Ovary (tissue), 9 donors: ENCODE data around the gene PDCD5. TPM values are rescaled to one million over a fixed set of nuclear protein-coding genes. Genes with fewer than 3 reads are reported as not detected.
"Not testable (repeated sequence)": the region's sequence is repeated elsewhere in the genome, so short reads cannot be mapped to it uniquely, and the experiment has no call there.

Experiments used
- DNase-seq, 5 donors: peaks; one replicate each; pipeline ENCODE4 v3.0.0-alpha.2; 2019 to 2020
- H3K27ac ChIP-seq, 2 donors: fragments of 200-600 bp; one replicate each; pipeline versions ENCODE4 v1.5.1 to v1.8.0; 2019 to 2022
- H3K27me3 ChIP-seq: fragments of 200-600 bp; one replicate; pipeline ENCODE4 v1.8.0; 2022
- H3K36me3 ChIP-seq: fragments of 200-600 bp; sonication (generic); one replicate; pipeline ENCODE4 v1.5.1; 2019
- H3K4me1 ChIP-seq: one replicate; pipeline ENCODE4 v1.8.1; 2013; ENCODE audit warnings: mild to moderate bottlenecking, moderate library complexity; ENCODE audit not compliant: insufficient read depth
- H3K4me3 ChIP-seq: fragments of 200-600 bp; sonication (generic); one replicate; pipeline ENCODE4 v1.5.1; 2017
- H3K9me3 ChIP-seq, 2 donors: fragments of 200-600 bp in 1 of 2; sonication (generic) in 1 of 2; one replicate each; pipeline versions ENCODE4 v1.5.1 to v1.8.1; 2013 to 2019; ENCODE audit warnings: mild to moderate bottlenecking in 1 of 2, moderate library complexity in 1 of 2
- EP300 ChIP-seq: sonication (generic); formaldehyde crosslinking; IDR thresholded peaks from one replicate; pipeline ENCODE4 v1.6.1; 2017; ENCODE audit warnings: antibody characterized with exemption
- POLR2A ChIP-seq: fragments of 450-650 bp; IDR thresholded peaks from one replicate; pipeline ENCODE4 v1.6.1; 2017; ENCODE audit warnings: antibody characterized with exemption, mild to moderate bottlenecking, moderate library complexity
- WGBS, 3 donors: extraction: QIAGEN DNeasy Blood & Tissue Kit in 1 of 3; methylation state at CpG; one replicate each; pipeline versions ENCODE4 v1.1.5 to v1.1.7; 2013 to 2017; 5-methylcytosine and 5-hydroxymethylcytosine counted together
- intact Hi-C, 4 donors: fragments of 100-400 bp; cut with DNase I; formaldehyde crosslinking; loops; one replicate each; pipeline versions ENCODE4 v1.11.0 to v1.15.1; 2022 to 2023
- polyA plus RNA-seq, 2 donors: library from polyadenylated mRNA; stranded (reverse); fragments of 200-250 nt in 1 of 2; fragments of 350-450 nt in 1 of 2; fragmentation: Illumina TruSeq in 1 of 2; extraction: RNeasy Lipid Tissue Mini Kit (QIAGEN cat#74804) in 1 of 2; gene quantifications; one replicate each; pipeline ENCODE4 v1.2.3, GENCODE V29; 2013 to 2014
- total RNA-seq, 7 donors: library from RNA; depleted of rRNA in 2 of 7; stranded (reverse); fragments of >200 nt in 2 of 7; fragmentation: NEBNext Ultra II Directional in 3 of 7; extraction: Animal tissue kit (Norgen Biotek cat#: 25700) in 3 of 7; gene quantifications; one replicate each; pipeline versions ENCODE4 v1.1.0 to v1.2.4, GENCODE V29; 2016 to 2023
- TF ChIP-seq, protein P1 (sequence below), 3 donors: fragments of 450-650 bp in 2 of 3; fragments of 200-600 bp in 1 of 3; IDR thresholded peaks; one replicate each; pipeline versions ENCODE4 v1.5.1 to v1.8.0; 2016 to 2022; ENCODE audit warnings: antibody characterized with exemption in 3 of 3, mild to moderate bottlenecking in 1 of 3
- donor health status: DM: no; HTN: no; CAD: no; lungs with moderate emphysema.
- donor health status: DM: no; HTN: no; CAD: no.
- donor health status: Bipolar disorder and iron deficiency.
- donor health status: DM: yes; HTN: yes; CAD: no.
- donor health status: DM: no; HTN: no; CAD: no.
- donor health status: DM: yes; HTN: yes; CAD: no.

Gene PDCD5
- total and polyA plus RNA-seq, 9 donors, result 53.2 to 122 (median 67.1) TPM

DNA sequence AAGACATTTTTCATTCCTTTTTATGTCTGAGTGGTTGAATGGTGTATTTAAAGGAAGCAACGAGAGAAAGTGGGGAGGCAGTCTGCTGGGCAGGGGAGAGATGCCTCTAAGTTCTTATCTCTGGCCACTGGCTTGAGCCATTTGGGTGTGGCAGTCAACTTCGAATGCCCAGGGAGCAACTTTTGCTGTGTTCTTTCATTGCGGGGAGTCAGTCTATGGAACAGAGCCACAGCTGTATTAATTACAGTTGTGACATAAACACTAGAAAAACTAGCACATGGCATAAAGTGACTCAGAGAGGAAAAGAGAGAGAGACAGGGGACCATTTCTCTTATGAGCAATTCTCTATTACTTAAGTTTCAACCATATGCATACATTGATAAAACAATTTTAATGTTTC lies 40.4 kb upstream of the PDCD5 start:
- Histone ChIP-seq H3K27me3 (no peaks in the 10 kb centered on the region), H3K36me3 (no peaks in the 10 kb centered on the region), H3K4me1 (no peaks in the 10 kb centered on the region), H3K27ac (no peak overlapping the region), H3K4me3 (no peak overlapping the region), H3K9me3 (no peaks in the 10 kb centered on the region)
- no peak for DNase-seq
- WGBS, 3 donors, result 64 to 74% (median 71%) methylated on average over 3 of the region's 3 CpGs
- intact Hi-C loops, result no loop called here
- TF ChIP-seq EP300 (no peak), POLR2A (no peak)
- TF ChIP-seq, protein P1, sequence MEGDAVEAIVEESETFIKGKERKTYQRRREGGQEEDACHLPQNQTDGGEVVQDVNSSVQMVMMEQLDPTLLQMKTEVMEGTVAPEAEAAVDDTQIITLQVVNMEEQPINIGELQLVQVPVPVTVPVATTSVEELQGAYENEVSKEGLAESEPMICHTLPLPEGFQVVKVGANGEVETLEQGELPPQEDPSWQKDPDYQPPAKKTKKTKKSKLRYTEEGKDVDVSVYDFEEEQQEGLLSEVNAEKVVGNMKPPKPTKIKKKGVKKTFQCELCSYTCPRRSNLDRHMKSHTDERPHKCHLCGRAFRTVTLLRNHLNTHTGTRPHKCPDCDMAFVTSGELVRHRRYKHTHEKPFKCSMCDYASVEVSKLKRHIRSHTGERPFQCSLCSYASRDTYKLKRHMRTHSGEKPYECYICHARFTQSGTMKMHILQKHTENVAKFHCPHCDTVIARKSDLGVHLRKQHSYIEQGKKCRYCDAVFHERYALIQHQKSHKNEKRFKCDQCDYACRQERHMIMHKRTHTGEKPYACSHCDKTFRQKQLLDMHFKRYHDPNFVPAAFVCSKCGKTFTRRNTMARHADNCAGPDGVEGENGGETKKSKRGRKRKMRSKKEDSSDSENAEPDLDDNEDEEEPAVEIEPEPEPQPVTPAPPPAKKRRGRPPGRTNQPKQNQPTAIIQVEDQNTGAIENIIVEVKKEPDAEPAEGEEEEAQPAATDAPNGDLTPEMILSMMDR (IDR thresholded peaks at IDR 0.05), result no peak

DNA sequence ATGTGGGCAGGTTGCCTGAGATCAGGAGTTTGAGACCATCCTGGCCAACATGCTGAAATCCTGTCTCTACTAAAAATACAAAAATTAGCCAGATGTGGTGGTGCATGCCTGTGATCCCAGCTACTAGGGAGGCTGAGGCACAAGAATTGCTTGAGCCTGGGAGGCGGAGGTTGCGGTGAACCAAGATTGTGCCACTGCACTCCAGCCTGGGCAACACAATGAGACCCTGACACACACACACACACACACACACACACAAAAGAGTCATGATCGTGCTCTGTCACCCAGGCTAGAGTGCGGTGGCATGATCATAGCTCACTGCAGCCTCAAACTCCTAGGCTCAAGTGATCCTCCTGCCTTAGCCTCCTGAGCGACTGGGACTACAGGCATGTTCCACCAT lies 39.6 kb upstream of the PDCD5 start:
- H3K36me3 ChIP-seq, H3K4me1 ChIP-seq, H3K27ac ChIP-seq, intact Hi-C loops, H3K27me3 ChIP-seq, H3K9me3 ChIP-seq, DNase-seq, H3K4me3 ChIP-seq: not testable (repeated sequence)
- WGBS, 3 donors, result 93 to 100% (median 95%) methylated on average over 5 of the region's 5 CpGs

DNA sequence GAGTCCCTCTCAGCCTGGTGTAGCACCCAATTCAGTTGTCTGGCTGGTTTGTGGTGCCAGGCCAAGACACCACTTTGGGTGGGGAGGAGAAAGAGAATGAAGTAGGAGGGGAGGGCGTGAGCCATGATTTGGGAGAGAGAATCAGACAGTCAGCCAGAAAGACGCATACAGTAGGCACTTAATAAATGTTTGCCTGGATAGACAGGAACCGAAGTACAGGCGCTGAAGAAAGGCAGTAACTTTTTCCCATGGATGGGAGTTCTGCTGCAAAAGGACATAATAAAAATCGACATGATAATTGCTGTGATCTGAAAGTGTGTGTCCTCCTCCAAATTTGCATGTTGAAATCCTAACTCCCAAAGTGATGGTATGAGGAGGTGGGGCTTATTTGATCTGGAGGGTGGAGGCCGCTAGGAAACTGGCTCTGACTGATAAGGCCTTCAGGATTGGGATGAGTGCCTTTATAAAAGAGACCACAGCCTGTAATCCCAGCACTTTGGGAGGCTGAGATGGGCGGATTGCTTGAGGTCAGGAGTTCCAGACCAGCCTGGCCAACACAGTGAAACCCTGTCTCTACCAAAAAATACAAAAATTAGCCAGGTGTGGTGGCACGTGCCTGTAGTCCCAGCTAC lies 38.4 kb upstream of the PDCD5 start:
- no peaks in the 10 kb centered on the region for H3K4me1 ChIP-seq

DNA sequence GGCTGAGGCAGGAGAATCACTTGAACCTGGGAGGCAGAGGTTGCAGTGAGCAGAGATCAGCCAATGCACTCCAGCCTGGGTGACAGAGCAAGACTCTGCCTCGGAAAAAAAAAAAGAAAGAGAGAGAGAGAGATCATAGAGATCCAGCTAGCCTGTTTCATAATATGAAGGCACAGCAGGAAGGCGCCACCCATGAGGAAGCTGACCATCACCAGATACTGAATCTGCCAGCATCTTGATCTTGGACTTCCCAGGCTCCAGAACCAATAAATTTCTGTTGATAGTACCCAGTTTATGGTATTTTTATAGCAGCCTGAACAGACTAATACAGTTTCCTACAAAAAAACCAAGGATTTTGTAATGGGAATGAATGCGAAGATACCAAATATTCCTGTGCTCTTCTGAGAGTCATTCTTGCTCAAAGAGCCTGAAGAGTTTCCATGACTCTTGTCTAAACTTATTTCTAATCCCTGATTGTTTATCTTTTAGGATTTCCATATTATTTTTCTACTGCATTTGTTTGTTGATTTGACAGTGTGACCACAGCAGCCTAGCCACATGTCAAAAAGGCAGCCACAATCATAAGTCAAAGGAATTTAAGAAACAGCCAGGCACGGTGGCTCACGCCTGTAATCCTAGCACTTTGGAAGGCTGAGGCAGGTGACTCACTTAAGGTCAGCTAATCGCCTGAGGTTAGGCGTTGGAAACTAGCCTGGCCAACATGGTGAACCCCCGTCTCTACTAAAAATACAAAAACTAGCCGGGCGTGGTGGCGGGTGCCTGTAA lies 37.7 kb upstream of the PDCD5 start:
- no peak for DNase-seq
- Histone ChIP-seq H3K4me3 (no peak overlapping the region), H3K9me3 (no peaks in the 10 kb centered on the region), H3K27ac (no peak overlapping the region), H3K36me3 (no peaks in the 10 kb centered on the region), H3K27me3 (no peaks in the 10 kb centered on the region), H3K4me1 (no peaks in the 10 kb centered on the region)
- 80 to 81% (median 81%) methylated on average over 11 of the region's 11 CpGs for WGBS, 3 donors
- intact Hi-C loops, result no loop called here
- TF ChIP-seq POLR2A (no peak), EP300 (no peak)
- TF ChIP-seq, protein P1 (IDR thresholded peaks at IDR 0.05), result no peak

More for the DNA sequence above, 38.4 kb upstream of the PDCD5 start:
- H3K27me3 ChIP-seq, result no peaks in the 10 kb centered on the region
- no peak overlapping the region for H3K27ac ChIP-seq
- TF ChIP-seq EP300 (no peak), POLR2A (no peak)
- TF ChIP-seq, protein P1 (IDR thresholded peaks at IDR 0.05), result no peak
- no peaks in the 10 kb centered on the region for H3K36me3 ChIP-seq
- WGBS, 3 donors, result 67 to 68% (median 67%) methylated on average over 8 of the region's 8 CpGs
- intact Hi-C loops, result no loop called here
- H3K4me3 ChIP-seq, result no peak overlapping the region
- H3K9me3 ChIP-seq, result no peaks in the 10 kb centered on the region
- DNase-seq, result no peak

DNA sequence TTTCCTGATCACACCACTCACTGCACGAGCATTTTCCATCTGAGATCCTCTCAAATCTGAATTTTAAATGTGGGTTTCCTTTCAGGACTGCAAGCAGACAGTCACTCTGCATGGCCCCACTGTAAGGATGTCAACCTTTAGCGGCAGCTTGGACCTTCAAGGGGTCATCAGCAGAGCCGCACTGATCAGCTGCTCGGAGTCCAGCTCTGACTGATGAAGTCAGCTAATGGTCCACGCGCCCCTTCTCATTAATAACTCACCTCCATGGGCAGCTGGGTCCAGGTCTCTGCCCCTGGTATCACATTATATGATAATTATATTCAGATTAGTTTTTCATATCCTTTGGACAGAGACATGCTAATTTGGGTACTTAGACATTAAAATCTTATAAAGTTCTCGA lies 36.1 kb upstream of the PDCD5 start:
- H3K36me3 ChIP-seq, result no peaks in the 10 kb centered on the region
- no peak overlapping the region for H3K4me3 ChIP-seq
- no peak for DNase-seq
- H3K4me1 ChIP-seq, result no peaks in the 10 kb centered on the region
- intact Hi-C loops, result no loop called here
- no peak overlapping the region for H3K27ac ChIP-seq
- 69 to 77% (median 76%) methylated on average over 6 to 7 of the region's 7 CpGs for WGBS, 3 donors
- no peaks in the 10 kb centered on the region for H3K27me3 ChIP-seq
- H3K9me3 ChIP-seq, result no peaks in the 10 kb centered on the region
- TF ChIP-seq EP300 (no peak), POLR2A (no peak)
- TF ChIP-seq, protein P1 (IDR thresholded peaks at IDR 0.05), result no peak
